Endothelial cell of umbilical vein (primary cell): ENCODE results near the gene VGLL4. TPM values are rescaled to one million over a fixed set of nuclear protein-coding genes. Genes with fewer than 3 reads are reported as not detected.

ENCODE experiments used
- BruUV-seq: library from RNA; stranded (reverse); fragments of 400-500 nt; replicated peaks from 2 replicates; lab custom pipeline; 2021; lab: Mats Ljungman, UMichigan
- CTCF ChIA-PET: fragments of 300-600, 350-600 bp; sonication (Branson Sonifier 250); formaldehyde crosslinking; loops from one replicate; lab custom pipeline; 2021; ENCODE audit warnings: antibody characterized with exemption, inconsistent platforms; lab: Charles Lee
- POLR2A ChIA-PET: fragments of 300-600, 350-600 bp; sonication (Branson Sonifier 250); formaldehyde crosslinking; loops from one replicate; lab custom pipeline; 2021; ENCODE audit warnings: antibody characterized with exemption, inconsistent platforms; lab: Charles Lee
- DNase-seq: peaks from one replicate; pipeline ENCODE4 v3.0.0-alpha.2; 2011; ENCODE audit warnings: low read depth, low spot score
- FAIRE-seq: peaks from 2 replicates; lab custom pipeline; 2011; peaks lifted over from hg19 to GRCh38; lab: Jason Lieb, UNC
- H2AFZ ChIP-seq: 2 replicates; pipeline ENCODE4 v1.6.0; 2012; ENCODE audit warnings: low read depth, low read length, control low read depth, inconsistent platforms
- H3K27ac ChIP-seq: 2 replicates; pipeline ENCODE4 v1.5.1; 2011; ENCODE audit warnings: low read depth, mild to moderate bottlenecking, control low read depth, low read length, moderate library complexity; ENCODE audit not compliant: insufficient read depth
- H3K27me3 ChIP-seq, 2 experiments: 2 replicates each; pipeline versions ENCODE4 v1.6.0 to v1.6.1; 2011; ENCODE audit warnings: low read length in 2 of 2, mixed read lengths in 1 of 2; ENCODE audit not compliant: control insufficient read depth in 2 of 2, insufficient read depth in 2 of 2
- H3K36me3 ChIP-seq, 2 experiments: 2 replicates in 1 of 2; 3 replicates in 1 of 2; pipeline ENCODE4 v1.5.1; 2011; ENCODE audit warnings: low read length in 2 of 2, mild to moderate bottlenecking in 1 of 2, moderate library complexity in 1 of 2; ENCODE audit not compliant: control insufficient read depth in 2 of 2, insufficient read depth in 2 of 2; ENCODE audit errors: extremely low read depth in 1 of 2
- H3K4me1 ChIP-seq: 3 replicates; pipeline ENCODE4 v1.5.1; 2011; ENCODE audit warnings: mild to moderate bottlenecking, low read length; ENCODE audit not compliant: control insufficient read depth, insufficient read depth; ENCODE audit errors: extremely low read depth
- H3K4me2 ChIP-seq: 2 replicates; pipeline ENCODE4 v1.6.1; 2011; ENCODE audit warnings: low read length, control low read depth, mixed read lengths; ENCODE audit not compliant: insufficient read depth
- H3K4me3 ChIP-seq, 3 experiments: fragments of 200-600 bp in 1 of 3; sonication (generic), shearing (Covaris generic) in 1 of 3; replicated peaks in 1 of 3; 2 replicates each; pipeline ENCODE4 v1.5.1; 2011 to 2016; ENCODE audit warnings: control low read depth in 3 of 3, low read length in 3 of 3, mild to moderate bottlenecking in 2 of 3, inconsistent platforms in 1 of 3, low read depth in 1 of 3, moderate library complexity in 1 of 3; ENCODE audit not compliant: insufficient read depth in 1 of 3
- H3K79me2 ChIP-seq: 2 replicates; pipeline ENCODE4 v1.6.0; 2012; ENCODE audit warnings: low read length, inconsistent platforms; ENCODE audit not compliant: control insufficient read depth, insufficient read depth
- H3K9ac ChIP-seq: replicated peaks from 2 replicates; pipeline ENCODE3; 2011; ENCODE audit warnings: low read length, control low read depth; ENCODE audit not compliant: insufficient read depth; ENCODE audit errors: extremely low read depth
- H3K9me1 ChIP-seq: replicated peaks from 3 replicates; pipeline ENCODE4 v1.6.0; 2011; ENCODE audit warnings: mild to moderate bottlenecking, low read length; ENCODE audit not compliant: control insufficient read depth, insufficient read depth; ENCODE audit errors: extremely low read depth
- H3K9me3 ChIP-seq: replicated peaks from 2 replicates; pipeline ENCODE4 v1.5.1; 2012; ENCODE audit warnings: low read length, inconsistent platforms; ENCODE audit not compliant: control insufficient read depth, insufficient read depth
- H4K20me1 ChIP-seq: replicated peaks from 2 replicates; pipeline ENCODE3; 2011; ENCODE audit warnings: mild to moderate bottlenecking, low read length; ENCODE audit not compliant: control insufficient read depth, insufficient read depth; ENCODE audit errors: extremely low read depth
- CTCF ChIP-seq, 2 donors: IDR thresholded peaks; 1 replicate in 1 of 2; 2 replicates in 1 of 2; pipeline ENCODE4 v1.5.1; 2011; ENCODE audit warnings: low read length in 2 of 2, mild to moderate bottlenecking in 2 of 2, moderate library complexity in 2 of 2, control low read depth in 1 of 2, inconsistent platforms in 1 of 2, low read depth in 1 of 2; ENCODE audit not compliant: insufficient read depth in 1 of 2; ENCODE audit errors: extremely low read depth in 1 of 2
- EZH2 ChIP-seq: IDR thresholded peaks from 2 replicates; pipeline ENCODE4 v1.6.1; 2012; ENCODE audit warnings: borderline replicate concordance, low read depth, mild to moderate bottlenecking, moderate library complexity, low read length, inconsistent platforms; ENCODE audit not compliant: severe bottlenecking
- FOS ChIP-seq: IDR thresholded peaks from 2 replicates; pipeline ENCODE4 v1.6.1; 2011; ENCODE audit warnings: mild to moderate bottlenecking, low read length, moderate library complexity, borderline replicate concordance; ENCODE audit not compliant: insufficient read depth
- GATA2 ChIP-seq: IDR thresholded peaks from 2 replicates; pipeline ENCODE4 v1.7.0; 2011; ENCODE audit warnings: low read depth, mild to moderate bottlenecking, moderate library complexity, mixed read lengths, low read length; ENCODE audit not compliant: insufficient read length, insufficient read depth
- JUN ChIP-seq: IDR thresholded peaks from 2 replicates; pipeline ENCODE4 v1.6.1; 2011; ENCODE audit warnings: borderline replicate concordance, low read depth; ENCODE audit not compliant: insufficient read length, insufficient read depth
- MYC ChIP-seq: IDR thresholded peaks from one replicate; pipeline ENCODE4 v1.6.1; 2011; ENCODE audit warnings: mild to moderate bottlenecking, low read depth, low read length
- POLR2A ChIP-seq: IDR thresholded peaks from 2 replicates; pipeline ENCODE4 v1.6.1; 2012; ENCODE audit warnings: low read depth, mild to moderate bottlenecking, control low read depth, low read length
- POLR2AphosphoS5 ChIP-seq: IDR thresholded peaks from 2 replicates; pipeline ENCODE4 v1.6.1; 2012; ENCODE audit warnings: low read depth, mild to moderate bottlenecking, control low read depth, low read length, moderate library complexity; ENCODE audit not compliant: insufficient read depth
- dilution Hi-C: fragments of 300-500 bp; cut with MboI; formaldehyde crosslinking; loops from one replicate; pipeline ENCODE4 v1.15.0; 2019; ENCODE audit warnings: low sequenced_read_pairs; ENCODE audit not compliant: extremely low pct_ligation_motif_present
- intact Hi-C: fragments of 100-400 bp; cut with micrococcal nuclease; formaldehyde crosslinking; loops from one replicate; pipeline ENCODE4 v1.10.0; 2022
- polyA plus RNA-seq, 4 experiments: library from polyadenylated mRNA; depleted of rRNA in 3 of 4; stranded (reverse) in 3 of 4; unstranded in 1 of 4; fragments of >200 nt; gene quantifications; 2 replicates each; pipeline versions ENCODE4 v1.2.1 to v1.2.3, GENCODE V29; 2011 to 2012; ENCODE audit warnings: missing spikeins in 1 of 4
- total RNA-seq: library from RNA; stranded (reverse); gene quantifications from 2 replicates; pipeline ENCODE4 v1.2.3, GENCODE V29; 2021
- TF ChIP-seq, protein P1 (sequence below): IDR thresholded peaks from 2 replicates; pipeline ENCODE4 v1.6.1; 2011; ENCODE audit not compliant: insufficient read depth, insufficient read length

The VGLL4 gene
- total and polyA plus RNA-seq, 2 donors (not counting 3 experiments of a cell fraction or from before 2014, with no cell fraction given) = 67.0 to 78.9 TPM

DNA sequence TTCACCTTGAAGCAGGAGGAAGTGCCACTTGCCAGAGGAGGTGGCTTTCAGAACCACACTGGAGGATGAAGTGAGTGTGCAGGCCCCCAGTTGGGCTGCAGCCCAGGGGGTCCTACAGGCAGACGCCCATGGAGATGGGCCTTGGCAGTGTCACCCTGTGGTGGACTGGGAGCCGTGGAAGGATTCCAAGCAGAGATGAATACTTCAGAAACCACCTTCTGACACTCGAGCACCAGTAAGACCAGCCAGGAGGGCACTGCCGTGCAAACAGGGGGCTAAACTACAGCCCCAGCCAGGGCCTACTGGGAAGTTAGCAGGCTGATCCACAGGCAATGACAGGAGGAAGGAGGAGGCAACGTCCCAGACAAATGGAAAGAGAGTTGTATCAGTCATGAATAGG, 55.4 kb downstream of the VGLL4 start:
- no peaks in the 10 kb centered on the region for H3K9me3 ChIP-seq
- ChIA-PET CTCF (no interaction called here), POLR2A (no interaction called here)
- H3K9ac ChIP-seq = no peak overlapping the region
- H3K27ac ChIP-seq = no peak overlapping the region
- peaks cover 35% of the 10 kb centered on the region for H3K4me1 ChIP-seq
- no peak for DNase-seq
- H3K27me3 ChIP-seq = no peaks in the 10 kb centered on the region
- dilution Hi-C loops = no loop called here
- peaks cover 100% of the 10 kb centered on the region for H3K79me2 ChIP-seq
- H3K9me1 ChIP-seq = no peaks in the 10 kb centered on the region
- no peak overlapping the region for H3K4me3 ChIP-seq
- H2AFZ ChIP-seq = no peak overlapping the region
- no peak for FAIRE-seq
- peaks cover 2 to 5% of the 10 kb centered on the region in 2 experiments for H3K36me3 ChIP-seq
- intact Hi-C loops = no loop called here
- no peak overlapping the region for H3K4me2 ChIP-seq
- no TSS peak for BruUV-seq
- TF ChIP-seq POLR2A (no peak), EZH2 (no peak), CTCF (IDR thresholded peaks at IDR 0.05; ENCODE audit: extremely low read depth in 1 of 2, insufficient read depth in 1 of 2, low read depth in 1 of 2, low read length in 2 of 2) (no peak), POLR2AphosphoS5 (no peak), FOS (no peak), JUN (no peak), MYC (no peak), GATA2 (no peak)
- TF ChIP-seq, protein P1, sequence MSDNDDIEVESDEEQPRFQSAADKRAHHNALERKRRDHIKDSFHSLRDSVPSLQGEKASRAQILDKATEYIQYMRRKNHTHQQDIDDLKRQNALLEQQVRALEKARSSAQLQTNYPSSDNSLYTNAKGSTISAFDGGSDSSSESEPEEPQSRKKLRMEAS = no peak
- H4K20me1 ChIP-seq = peaks cover 12% of the 10 kb centered on the region
